AG10803 (cell line): ENCODE results near the gene APBA2.

Source experiments
- DNase-seq: peaks from one replicate; pipeline ENCODE4 v3.0.0; 2010; ENCODE audit warnings: low read depth
- H3K4me3 ChIP-seq: 2 replicates; pipeline ENCODE4 v1.5.1; 2011; ENCODE audit warnings: mild to moderate bottlenecking, low read length, control low read depth
- CTCF ChIP-seq: conservative IDR thresholded peaks from 2 replicates; pipeline ENCODE4 v1.5.1; 2011; ENCODE audit warnings: mild to moderate bottlenecking, low read length, control low read depth, inconsistent platforms

The APBA2 gene

GRCh38 chr15:28943146-28943545 lies 57.4 kb downstream of the APBA2 start:
- no peak overlapping the region for H3K4me3 ChIP-seq
- no peak for TF ChIP-seq CTCF
- DNase-seq, result no peak

- DNase-seq, result no peak
- TF ChIP-seq CTCF, result no peak
Observed at GRCh38 chr15:28943611-28944230, 57.9 kb downstream of the APBA2 start.

GRCh38 chr15:28944286-28944685 lies 58.5 kb downstream of the APBA2 start:
- H3K4me3 ChIP-seq, result no peak overlapping the region
- DNase-seq, result no peak
- no peak for TF ChIP-seq CTCF

More at GRCh38 chr15:28943611-28944230, 57.9 kb downstream of the APBA2 start:
- H3K4me3 ChIP-seq, result no peak overlapping the region

- DNase-seq, result no peak
- TF ChIP-seq CTCF, result no peak
- no peak overlapping the region for H3K4me3 ChIP-seq
Observed at GRCh38 chr15:28944696-28945300, 59.0 kb downstream of the APBA2 start.

- DNase-seq, result no peak
- no peak for TF ChIP-seq CTCF
- no peak overlapping the region for H3K4me3 ChIP-seq
Observed at GRCh38 chr15:28945626-28946230, 60.0 kb downstream of the APBA2 start.

- no peak for DNase-seq
- no peak for TF ChIP-seq CTCF
- H3K4me3 ChIP-seq, result no peak overlapping the region
Observed at GRCh38 chr15:28946803-28947202, 61.0 kb downstream of the APBA2 start.

GRCh38 chr15:28947221-28947674 lies 61.5 kb downstream of the APBA2 start:
- no peak for DNase-seq
- no peak overlapping the region for H3K4me3 ChIP-seq
- no peak for TF ChIP-seq CTCF
